Fibroblast of skin of left quadriceps (primary cell): Measurements from ENCODE around the gene BTLA.
"Not testable (repeated sequence)": the region's sequence is repeated elsewhere in the genome, so short reads cannot be mapped to it uniquely, and the experiment has no call there.

ENCODE experiments used
- DNase-seq, 2 experiments: peaks; one replicate each; pipeline ENCODE4 v3.0.0-alpha.2; 2013; ENCODE audit warnings: low read depth in 2 of 2

Gene BTLA

DNA sequence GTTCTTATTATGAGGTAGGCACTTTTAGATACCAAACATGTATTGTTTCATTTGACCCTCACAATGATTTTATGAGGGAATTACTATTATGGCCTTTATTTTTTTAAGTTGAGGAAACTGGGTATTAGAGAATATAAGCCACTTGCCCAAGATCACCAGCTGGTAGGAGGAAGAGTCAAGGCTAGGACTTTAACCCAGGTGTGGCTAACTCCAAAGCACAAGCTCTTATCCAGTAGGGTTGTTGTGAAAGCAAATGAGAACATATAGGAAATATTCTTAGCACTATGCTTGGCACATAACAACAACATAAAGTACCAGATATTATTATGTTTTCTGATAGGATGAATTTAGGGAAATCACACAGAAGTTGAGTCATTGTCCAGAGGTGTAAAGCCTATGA, 7.9 kb downstream of the BTLA start:
- DNase-seq, result no peak

DNA sequence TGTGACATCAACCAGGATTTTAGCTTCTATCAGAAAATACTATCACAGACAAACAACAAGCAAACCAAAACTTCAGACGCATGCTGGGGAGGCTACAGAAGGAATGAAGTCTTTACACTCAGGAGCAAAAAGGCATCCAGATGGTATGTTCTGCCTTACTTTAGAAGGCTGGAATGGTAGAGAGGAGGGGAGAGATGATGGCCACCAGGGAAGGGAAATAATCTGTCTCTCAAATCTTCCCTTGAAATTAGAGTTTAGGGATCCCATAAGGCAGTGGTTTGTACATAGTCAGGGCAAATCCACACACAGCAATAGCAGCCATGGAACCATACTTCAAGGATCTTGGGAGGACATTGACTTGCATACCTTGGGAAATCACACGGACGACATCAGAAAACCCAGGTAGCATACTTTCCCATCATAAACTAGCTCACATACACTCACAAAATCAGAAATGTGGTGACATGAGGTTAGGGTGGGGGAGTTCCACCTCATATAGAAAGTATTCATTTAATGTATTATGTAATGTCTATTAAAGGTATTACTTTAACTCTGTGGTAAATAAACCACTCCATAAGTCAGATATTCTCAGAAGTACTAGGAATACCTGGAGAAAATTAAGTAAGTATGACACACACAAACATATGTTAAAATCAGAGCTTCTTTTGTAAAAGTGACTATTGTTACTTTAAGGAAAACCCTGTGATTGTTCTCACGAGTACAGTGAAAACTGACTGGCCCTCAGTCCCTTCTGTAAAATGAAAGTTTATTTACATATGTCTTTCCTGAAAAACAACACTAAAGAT, 9.4 kb downstream of the BTLA start:
- no peak for DNase-seq

DNA sequence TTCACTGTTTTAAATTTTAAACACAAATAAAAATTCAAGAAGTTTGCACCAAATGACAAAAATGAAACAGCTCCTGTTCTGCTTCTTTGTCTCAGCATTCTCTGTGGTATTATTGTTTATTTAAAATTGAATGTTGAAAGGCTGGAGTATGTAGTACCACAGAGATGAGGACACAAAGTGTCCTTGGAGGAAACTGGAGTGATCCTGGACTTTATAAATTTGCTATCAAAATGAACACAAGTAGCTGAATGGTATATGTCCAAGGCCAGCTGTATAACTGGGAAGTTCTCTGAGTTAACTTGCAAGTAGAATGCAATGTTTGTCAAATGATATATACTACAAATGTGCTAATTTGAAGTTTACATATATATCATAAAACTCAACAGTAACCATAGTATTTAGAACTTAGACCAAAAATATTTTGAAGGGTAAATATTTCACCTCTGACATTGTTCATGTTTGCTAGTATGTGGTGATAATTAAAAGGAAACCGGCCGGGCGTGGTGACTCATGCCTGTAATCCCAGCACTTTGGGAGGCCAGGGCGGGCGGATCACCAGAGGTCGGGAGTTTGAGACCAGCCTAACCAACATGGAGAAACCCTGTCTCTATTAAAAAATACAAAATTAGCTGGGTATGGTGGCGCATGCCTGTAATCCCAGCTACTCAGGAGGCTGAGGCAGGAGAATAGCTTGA, 12.3 kb downstream of the BTLA start:
- no peak for DNase-seq

DNA sequence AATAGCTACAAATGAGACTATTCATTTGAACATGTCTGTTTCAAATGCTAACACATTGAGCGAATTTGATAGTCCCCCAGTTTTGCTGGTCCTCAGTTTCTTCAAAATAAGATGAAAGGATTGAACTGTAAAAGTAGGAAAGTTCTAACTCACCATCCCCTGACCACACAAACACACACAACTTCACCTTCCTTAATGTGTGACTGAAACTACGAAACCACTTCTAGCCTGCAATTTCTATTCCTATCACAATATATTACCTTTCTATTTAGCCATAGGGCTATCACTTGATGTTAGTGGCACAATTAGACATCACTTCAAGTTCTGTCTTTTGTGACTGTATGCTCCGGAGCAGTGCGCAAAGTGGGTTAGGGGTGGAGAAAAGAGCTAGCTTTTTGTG, 14.9 kb downstream of the BTLA start:
- DNase-seq, result no peak

DNA sequence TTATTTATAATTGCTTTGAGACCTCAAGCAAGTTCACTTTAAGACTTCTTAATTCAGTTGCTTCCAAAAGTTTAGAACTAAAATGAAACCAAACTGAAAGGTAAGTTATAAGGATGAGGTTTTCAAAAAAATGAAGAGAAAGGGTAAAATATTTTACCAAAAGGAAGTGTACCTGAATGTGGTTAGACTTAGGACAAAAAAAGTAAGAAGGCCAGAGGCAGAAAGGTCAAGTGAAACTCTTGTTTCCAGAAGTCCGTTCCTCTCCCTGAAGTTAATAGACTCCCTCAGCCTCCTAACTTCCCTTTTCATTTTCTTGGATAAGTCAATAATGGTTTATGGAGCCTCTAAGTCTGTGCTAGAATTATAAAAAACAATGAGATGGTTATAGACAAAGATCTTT, 16.6 kb downstream of the BTLA start:
- DNase-seq, result no peak

DNA sequence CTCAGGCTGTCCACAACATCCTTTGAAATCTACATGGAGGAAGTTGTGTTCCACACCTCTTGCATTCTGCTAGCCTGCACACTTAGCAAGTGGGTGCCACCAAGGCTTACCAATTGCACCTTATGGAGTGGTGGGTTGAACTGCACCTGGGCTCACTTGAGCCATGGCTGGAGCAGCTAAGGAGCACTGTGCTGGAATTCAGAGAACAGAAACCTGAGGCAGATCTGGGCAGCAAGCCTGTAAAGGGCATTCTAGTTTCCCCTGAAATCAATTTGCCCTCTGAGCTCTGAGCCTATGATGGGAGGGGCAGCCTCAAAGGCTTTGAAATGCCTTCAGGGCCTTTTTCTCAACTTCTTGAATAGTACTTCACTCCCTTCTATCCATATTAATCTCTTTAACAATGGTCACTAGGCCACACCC, 18.0 kb downstream of the BTLA start:
- no peak for DNase-seq

DNA sequence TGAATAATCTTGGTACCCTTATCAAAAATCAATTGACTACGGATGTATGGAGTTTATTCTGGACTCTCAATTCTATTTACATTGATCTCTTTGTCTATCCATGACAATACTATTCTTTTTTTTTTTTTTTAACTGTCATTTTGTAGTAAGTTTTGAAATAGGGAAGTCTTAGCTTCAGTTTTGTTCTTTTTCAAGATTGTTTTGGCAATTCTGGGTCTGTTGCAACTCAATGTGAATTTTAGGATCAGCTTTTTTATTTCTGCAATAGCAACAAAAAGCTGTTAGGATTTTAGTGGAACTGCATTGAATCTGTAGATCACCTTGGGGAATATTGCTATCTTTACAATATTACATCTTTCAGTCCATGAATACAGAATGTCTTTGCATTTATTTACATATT, 21.4 kb downstream of the BTLA start:
- no peak for DNase-seq

DNA sequence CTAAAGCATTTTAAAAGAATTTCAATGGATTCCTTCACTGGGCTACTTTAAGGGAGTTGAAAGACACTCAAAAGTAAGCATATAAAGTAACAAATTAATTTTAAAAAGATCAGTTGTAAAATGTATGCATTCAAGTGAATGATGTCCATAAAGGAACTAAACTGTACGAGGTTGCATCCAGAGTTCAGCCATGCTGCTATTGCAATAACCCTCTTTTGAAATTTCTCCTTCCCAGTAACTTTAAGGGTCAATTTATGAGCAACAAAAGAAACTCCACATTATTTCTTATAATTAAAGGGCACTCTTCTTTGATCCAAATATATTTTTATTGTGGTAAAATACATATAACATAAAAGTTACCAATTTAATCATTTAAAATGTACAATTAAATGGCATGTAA, 22.9 kb downstream of the BTLA start:
- no peak for DNase-seq

DNA sequence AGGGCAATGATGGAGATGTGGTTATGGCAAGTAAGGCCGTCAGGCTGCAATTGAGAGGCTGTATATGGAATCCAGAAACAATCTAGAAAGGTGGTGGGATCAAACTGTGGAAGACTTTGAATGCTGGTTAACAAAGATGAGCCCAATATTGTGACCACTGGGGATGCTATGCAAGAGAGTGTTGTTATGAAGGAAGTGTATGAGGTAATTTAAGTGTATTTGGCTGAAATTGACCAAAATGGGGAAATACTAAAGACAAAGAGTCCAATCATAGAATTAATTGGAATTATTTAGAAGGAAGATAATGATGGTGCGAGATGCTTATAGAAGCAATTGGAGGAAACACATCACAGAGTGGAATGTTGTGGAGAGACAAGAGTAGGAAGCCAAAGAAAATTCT, 24.5 kb downstream of the BTLA start:
- DNase-seq, result no peak

DNA sequence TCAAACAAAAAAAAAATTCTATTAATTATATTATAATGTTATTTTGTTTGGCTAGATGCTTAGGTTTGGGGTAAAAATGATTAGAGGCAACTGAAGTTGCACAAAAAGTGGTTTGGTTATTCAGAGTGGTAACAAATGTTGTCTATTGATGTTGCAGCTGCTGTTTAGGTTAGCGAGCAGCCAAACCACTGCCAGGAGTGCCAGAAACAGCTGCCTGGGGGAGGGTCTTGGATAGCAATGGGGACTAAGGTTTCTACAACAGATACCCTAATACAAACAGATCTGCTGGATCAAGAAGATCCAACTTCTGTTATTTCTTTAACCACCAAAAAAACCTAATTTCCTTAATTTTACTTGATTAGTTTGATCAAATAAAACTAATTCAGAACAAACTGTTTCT, 26.6 kb downstream of the BTLA start:
- DNase-seq, result no peak

DNA sequence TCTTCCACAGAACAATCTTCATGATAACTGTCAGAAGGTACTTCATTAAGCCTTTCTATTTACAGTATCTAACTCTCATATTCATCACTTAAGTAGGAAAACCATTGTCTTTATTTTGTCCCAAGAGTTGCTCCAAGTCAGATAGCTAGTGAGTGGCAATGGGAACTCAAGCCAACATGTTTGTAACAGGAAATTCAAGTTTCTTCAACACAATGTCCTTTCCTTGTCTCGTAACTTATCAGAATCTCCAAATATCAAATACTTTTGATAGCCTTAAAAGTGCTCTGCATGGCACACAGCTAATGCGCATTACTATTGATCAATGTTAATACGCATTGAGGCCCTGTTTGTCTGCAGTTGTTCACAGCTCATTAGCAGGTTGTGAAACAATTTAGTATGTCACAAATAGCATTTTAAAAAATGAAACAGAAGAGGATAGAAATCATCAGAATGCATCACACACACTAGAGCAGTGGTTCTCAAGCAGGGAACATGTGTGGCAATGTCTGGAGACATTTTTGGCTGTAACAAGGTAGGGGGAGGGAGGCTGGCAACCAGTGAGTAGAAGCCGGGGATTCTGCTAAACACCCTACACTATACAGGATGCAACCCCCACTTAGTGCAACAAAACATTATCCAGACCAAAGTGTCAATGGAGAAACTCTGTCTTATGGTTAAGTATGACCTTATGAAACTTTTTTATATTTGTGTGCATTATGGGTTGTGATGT, 27.5 kb downstream of the BTLA start:
- DNase-seq, result no peak

DNA sequence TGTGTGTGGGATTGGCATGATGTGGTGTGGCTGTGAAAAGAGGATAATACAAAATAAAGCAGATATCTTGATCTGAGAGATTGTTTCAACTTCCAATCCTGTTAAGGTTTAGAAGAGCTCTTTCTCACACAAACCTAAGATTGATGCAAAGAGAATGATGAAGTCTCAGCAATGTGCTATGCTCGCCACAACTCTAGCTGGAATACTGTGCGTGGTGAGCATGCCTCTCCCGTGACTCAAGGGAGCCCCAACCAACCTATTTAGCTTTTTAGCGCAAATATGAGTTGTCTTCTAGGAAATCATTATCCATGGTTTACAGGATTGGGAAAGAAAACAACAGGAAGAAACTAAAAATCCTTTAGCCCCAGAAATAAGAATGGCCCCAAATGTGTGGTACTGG, 28.5 kb downstream of the BTLA start:
- DNase-seq, result peak in 1 of 2 experiments; percentile 2

DNA sequence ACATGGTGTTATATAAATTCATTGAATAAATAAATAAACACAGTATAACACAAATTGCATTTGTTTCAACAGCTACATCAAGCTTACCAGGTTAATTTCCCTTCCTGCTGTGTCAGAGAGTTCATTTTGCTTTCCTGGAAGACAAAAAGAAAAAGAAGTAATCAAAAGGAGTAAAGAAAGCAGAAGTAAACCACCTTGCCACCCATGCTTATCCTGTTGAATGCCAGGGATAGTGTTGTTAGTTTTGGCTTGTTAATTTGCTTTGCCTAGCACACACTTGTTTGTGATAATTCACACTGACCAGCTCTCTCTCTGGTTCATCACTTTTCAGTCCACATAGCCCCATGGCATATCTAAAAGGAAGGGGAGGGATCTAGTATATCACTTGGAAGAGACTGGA, 29.6 kb downstream of the BTLA start:
- DNase-seq, result no peak

DNA sequence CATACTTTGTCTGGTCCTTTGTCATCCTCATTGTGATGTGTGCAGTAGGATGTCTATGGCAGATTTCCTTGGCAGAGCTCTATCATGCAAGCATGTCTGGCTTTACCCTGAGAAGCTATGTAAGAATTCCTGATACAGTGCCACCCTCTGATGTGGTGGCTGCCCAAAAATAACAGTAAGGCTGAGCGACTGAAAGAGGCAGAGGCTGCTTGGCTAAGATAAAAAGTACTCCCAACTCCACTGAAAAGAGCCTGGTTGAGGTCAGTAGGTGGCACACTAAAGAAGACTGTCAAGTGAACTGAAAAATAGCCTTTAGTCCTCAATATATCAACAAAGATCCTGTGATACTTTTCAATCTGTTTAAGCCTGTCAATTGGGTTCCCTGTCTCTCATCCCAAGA, 31.7 kb downstream of the BTLA start:
- no peak for DNase-seq

DNA sequence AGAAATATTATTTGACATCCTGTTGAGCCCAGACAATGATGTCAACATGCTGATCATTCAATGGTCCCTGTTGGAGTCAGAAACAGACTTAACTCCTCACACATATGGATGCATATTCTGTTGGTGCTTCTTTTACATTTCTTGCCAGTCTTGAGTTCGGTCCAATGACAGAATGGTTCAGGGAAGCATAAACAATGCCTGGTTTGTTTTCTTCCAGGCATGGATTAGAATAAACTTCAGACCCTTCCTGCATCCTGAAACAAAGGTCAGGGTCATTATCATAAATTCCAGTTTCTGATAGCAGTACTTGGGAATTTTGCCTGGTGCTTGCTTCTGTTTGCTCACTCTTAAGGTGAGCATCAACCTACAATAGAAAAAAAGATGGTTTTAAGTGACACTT, 33.3 kb downstream of the BTLA start:
- no peak for DNase-seq

DNA sequence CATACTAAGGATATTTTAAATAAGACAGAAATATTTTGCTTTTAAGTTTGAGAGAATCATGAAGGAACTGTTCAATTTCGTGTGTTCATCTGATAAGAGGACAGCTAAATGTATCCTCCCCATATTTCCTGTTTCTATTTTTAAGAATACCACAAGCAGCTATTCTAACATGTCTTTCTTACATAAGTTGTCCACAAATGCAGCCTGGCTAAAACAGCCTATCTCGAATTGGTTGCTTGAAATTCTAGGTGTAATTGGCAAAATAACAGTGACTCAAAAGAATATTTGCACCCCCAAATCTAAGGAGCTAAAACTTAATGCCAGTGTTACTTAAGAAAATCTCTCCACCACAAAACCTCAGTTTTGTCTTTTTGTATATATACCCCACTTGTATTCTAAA, 35.0 kb downstream of the BTLA start:
- DNase-seq, result no peak

DNA sequence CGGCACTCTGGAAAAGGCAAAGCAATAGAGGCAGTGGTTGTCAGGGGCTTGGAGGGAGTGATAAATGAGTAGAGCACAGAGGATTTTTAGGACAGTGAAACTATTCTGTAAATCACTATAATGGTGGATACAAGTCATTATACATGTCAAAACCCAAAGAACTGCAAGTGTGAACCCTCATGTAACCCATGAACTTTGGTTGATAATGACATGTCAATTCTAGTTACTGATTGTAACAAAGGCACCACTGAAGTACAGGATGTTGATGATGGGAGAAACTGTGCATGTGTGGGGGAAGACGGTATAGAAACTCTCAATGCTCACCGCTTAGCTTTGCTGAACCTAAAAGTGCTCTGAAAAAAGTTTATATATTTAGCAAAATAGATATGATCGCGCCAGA, 36.0 kb downstream of the BTLA start:
- no peak for DNase-seq

DNA sequence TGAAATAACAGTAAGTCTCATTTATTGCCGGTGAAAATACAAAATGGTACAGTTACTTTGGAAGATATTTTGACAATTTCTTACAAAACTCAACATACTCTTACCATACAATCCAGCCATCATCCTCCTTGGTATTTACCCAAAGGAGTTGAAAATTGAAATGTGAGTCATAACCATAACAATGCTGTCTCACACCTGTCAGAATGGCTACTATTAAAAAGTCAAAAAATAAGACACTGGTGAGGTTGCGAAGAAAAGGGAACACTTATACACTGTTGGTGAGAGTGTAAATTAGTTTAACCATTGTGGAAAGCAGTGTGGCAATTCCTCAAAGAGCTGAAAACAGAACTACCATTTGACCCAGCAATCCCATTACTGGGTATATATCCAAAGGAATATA, 37.5 kb downstream of the BTLA start:
- DNase-seq, result not testable (repeated sequence)

DNA sequence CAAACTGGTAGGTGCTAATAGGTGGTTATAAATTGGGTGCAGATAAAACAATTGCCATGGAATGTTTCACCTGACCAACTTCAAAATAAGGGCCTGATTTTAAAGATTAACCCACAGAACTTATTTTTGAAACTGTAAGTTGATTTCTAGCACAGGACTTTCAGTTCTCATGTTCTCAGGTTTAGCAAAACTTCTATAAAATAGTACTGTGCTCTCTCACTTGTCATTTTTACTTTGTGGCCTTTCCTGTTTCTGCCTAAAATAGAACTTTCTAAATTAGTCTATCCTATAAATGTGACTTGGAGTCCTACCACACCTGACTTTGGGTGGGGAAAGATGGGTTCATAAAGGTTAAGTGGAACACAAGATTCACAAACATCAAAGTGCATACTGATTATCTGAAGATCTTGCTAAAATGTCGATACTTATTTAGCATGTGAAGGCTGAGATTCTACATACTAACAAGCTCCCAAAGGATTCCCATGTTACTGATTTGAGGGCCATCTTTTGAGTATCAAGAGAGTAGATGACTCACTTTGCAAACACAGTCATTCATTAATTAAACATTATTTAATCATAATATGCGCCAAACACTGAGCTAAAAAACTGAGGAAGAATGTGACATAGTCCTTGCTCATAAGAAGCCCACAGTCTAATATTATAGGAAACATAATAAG, 38.6 kb downstream of the BTLA start:
- DNase-seq, result no peak

DNA sequence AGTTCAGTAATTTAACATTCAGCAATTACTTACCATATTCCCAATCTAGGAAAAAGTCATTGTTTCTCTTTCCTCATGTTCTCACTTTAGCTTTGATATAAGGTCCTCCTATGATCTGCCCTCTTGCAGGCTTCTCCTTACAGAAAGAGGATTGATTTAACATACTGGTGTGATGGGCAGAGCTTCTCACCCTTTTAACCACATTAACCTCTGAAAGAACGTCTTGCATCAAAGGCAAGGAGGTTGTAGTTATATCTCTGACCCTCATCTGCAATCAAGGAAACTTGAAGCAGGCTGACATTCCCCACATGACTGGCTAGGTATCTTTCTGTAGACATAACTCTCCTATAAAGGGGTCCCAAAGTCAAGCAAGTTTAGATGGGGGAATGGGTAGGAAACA, 39.5 kb downstream of the BTLA start:
- no peak for DNase-seq

DNA sequence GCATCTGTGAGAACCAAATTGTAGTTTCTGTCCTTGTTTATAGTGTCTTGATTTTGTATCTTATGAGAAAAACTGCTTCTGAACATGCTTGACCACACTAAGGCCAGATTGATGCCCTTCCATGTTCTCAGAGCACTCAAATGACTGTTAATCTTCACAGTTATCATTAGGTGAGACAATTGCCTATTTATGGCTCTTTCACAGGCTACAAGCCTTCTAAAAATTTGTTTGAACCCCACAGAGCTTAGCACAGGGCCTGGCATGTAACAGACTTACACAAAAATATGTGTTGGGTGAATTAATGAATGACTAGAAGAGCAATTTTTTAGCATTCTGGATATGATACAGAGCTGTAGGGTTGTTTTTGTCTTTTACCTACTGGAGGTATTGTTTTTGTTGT, 43.1 kb downstream of the BTLA start:
- no peak for DNase-seq

DNA sequence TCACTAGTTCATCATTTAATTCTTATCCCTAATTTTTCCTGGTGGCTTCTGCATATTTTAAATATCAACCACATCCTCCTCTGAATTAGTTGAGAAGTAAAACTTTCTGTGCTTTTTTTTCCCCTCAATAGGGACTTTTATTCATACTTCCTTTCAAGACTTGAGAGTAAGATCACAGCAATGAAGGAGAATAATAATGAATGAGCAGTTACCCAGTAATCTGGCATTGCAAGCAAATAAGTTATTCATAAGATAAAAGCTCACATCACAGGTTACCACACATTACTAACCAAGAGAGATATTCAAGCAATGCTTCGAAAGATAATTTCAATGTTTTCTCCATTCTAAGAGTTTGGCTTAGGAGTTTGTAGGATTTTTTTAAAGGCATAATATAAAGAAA, 50.3 kb downstream of the BTLA start:
- no peak for DNase-seq
